Keratinocyte (primary cell): ENCODE measurements around the gene MALL. TPM values are rescaled to one million over a fixed set of nuclear protein-coding genes. Genes with fewer than 3 reads are reported as not detected.
A peak's percentile ranks its signal among the peaks of the same experiment; 100 is the strongest.

Experiments
- DNase-seq: peaks from one replicate; pipeline ENCODE4 v3.0.0-alpha.2; 2011; ENCODE audit warnings: low read depth, missing footprints, low spot score
- FAIRE-seq: peaks from 2 replicates; lab custom pipeline; 2011; peaks lifted over from hg19 to GRCh38; lab: Jason Lieb, UNC
- H2AFZ ChIP-seq: 2 replicates; pipeline ENCODE4 v1.6.0; 2012; ENCODE audit warnings: low read length, control low read depth, inconsistent platforms; ENCODE audit not compliant: control insufficient read depth
- H3K27ac ChIP-seq: 2 replicates; pipeline ENCODE4 v1.5.1; 2011; ENCODE audit warnings: low read length; ENCODE audit not compliant: control insufficient read depth, insufficient read depth
- H3K27me3 ChIP-seq: 3 replicates; pipeline ENCODE4 v1.6.0; 2011; ENCODE audit warnings: low read length; ENCODE audit not compliant: control insufficient read depth, insufficient read depth; ENCODE audit errors: extremely low read depth
- H3K36me3 ChIP-seq, 2 experiments: 2 replicates in 1 of 2; 3 replicates in 1 of 2; pipeline ENCODE4 v1.5.1; 2011; ENCODE audit warnings: low read length in 2 of 2, mild to moderate bottlenecking in 1 of 2; ENCODE audit not compliant: control insufficient read depth in 2 of 2, insufficient read depth in 2 of 2; ENCODE audit errors: extremely low read depth in 1 of 2
- H3K4me1 ChIP-seq: 3 replicates; pipeline ENCODE4 v1.5.1; 2011; ENCODE audit warnings: low read length; ENCODE audit not compliant: control insufficient read depth, insufficient read depth; ENCODE audit errors: extremely low read depth
- H3K4me2 ChIP-seq: 3 replicates; pipeline ENCODE4 v1.6.0; 2011; ENCODE audit warnings: low read depth, low read length; ENCODE audit not compliant: control insufficient read depth, insufficient read depth; ENCODE audit errors: extremely low read depth
- H3K4me3 ChIP-seq, 3 experiments: fragments of 200-600 bp in 1 of 3; sonication (generic) in 1 of 3; 2 replicates in 2 of 3; 3 replicates in 1 of 3; pipeline ENCODE4 v1.5.1; 2011 to 2016; ENCODE audit warnings: low read length in 3 of 3, mild to moderate bottlenecking in 3 of 3, control low read depth in 2 of 3, inconsistent platforms in 1 of 3, low read depth in 1 of 3, mixed read lengths in 1 of 3, mixed run types in 1 of 3, moderate library complexity in 1 of 3; ENCODE audit not compliant: control insufficient read depth in 2 of 3, insufficient read depth in 2 of 3; ENCODE audit errors: extremely low read depth in 1 of 3
- H3K79me2 ChIP-seq: 2 replicates; pipeline ENCODE4 v1.6.0; 2012; ENCODE audit warnings: low read length; ENCODE audit not compliant: control insufficient read depth, insufficient read depth
- H3K9ac ChIP-seq: 3 replicates; pipeline ENCODE4 v1.6.0; 2011; ENCODE audit warnings: low read length; ENCODE audit not compliant: control insufficient read depth, insufficient read depth; ENCODE audit errors: extremely low read depth
- H3K9me1 ChIP-seq: 3 replicates; pipeline ENCODE4 v1.6.0; 2011; ENCODE audit warnings: low read length; ENCODE audit not compliant: control insufficient read depth, insufficient read depth; ENCODE audit errors: extremely low read depth
- H3K9me3 ChIP-seq: 2 replicates; pipeline ENCODE4 v1.5.1; 2012; ENCODE audit warnings: low read depth, low read length; ENCODE audit not compliant: control insufficient read depth
- H4K20me1 ChIP-seq: 3 replicates; pipeline ENCODE4 v1.6.0; 2011; ENCODE audit warnings: low read length; ENCODE audit not compliant: control insufficient read depth, insufficient read depth; ENCODE audit errors: extremely low read depth
- CTCF ChIP-seq, 3 experiments: IDR thresholded peaks in 1 of 3; conservative IDR thresholded peaks in 1 of 3; optimal IDR thresholded peaks in 1 of 3; 2 replicates in 2 of 3; 3 replicates in 1 of 3; pipeline versions ENCODE3 to v1.5.1; 2011; ENCODE audit warnings: low read length in 3 of 3, mild to moderate bottlenecking in 3 of 3, moderate library complexity in 2 of 3, control low read depth in 1 of 3, inconsistent platforms in 1 of 3; ENCODE audit not compliant: insufficient read depth in 2 of 3; ENCODE audit errors: extremely low read depth in 1 of 3
- EZH2 ChIP-seq: IDR thresholded peaks from one replicate; pipeline ENCODE4 v1.6.1; 2012; ENCODE audit warnings: inconsistent platforms, mild to moderate bottlenecking, low read length, moderate library complexity
- dilution Hi-C: fragments of 300-500 bp; cut with MboI; formaldehyde crosslinking; loops from one replicate; pipeline ENCODE4 v1.7.0; 2020; ENCODE audit warnings: low sequenced_read_pairs; ENCODE audit not compliant: extremely low pct_ligation_motif_present
- polyA plus RNA-seq, 5 experiments: library from polyadenylated mRNA; depleted of rRNA in 3 of 5; stranded (reverse) in 3 of 5; stranded (forward) in 1 of 5; unstranded in 1 of 5; fragments of >200 nt; gene quantifications; 1 replicate in 1 of 5; 2 replicates in 3 of 5; 3 replicates in 1 of 5; pipeline versions ENCODE4 v1.2.1 to v1.2.3, GENCODE V29; 2011 to 2012; ENCODE audit warnings: missing spikeins in 2 of 5, low read depth in 1 of 5, low replicate concordance in 1 of 5

The MALL gene
- polyA plus RNA-seq, 1 donor (not counting 4 experiments of a cell fraction or from before 2014, with no cell fraction given), result 29.0 TPM

GRCh38 chr2:110100480-110100879, 15.1 kb downstream of the MALL start:
- Histone ChIP-seq H2AFZ (no peak overlapping the region), H3K4me1 (peaks cover 68% of the 10 kb centered on the region), H3K79me2 (peaks cover 46% of the 10 kb centered on the region), H4K20me1 (no peaks in the 10 kb centered on the region), H3K4me2 (peak overlapping the region; percentile 4), H3K27ac (peak overlapping the region; percentile 99), H3K36me3 (peaks cover 6 to 15% of the 10 kb centered on the region in 2 experiments), H3K9me1 (peaks cover 2% of the 10 kb centered on the region), H3K9me3 (no peaks in the 10 kb centered on the region), H3K27me3 (no peaks in the 10 kb centered on the region), H3K9ac (peak overlapping the region; percentile 35), H3K4me3 (no peak overlapping the region)
- TF ChIP-seq EZH2 (no peak), CTCF (optimal IDR thresholded peaks at IDR 0.05 in 1 of 3, IDR thresholded peaks at IDR 0.05 in 1 of 3, conservative IDR thresholded peaks at IDR 0.05 in 1 of 3; ENCODE audit: extremely low read depth in 1 of 3, insufficient read depth in 2 of 3, low read length in 3 of 3) (no peak)
- DNase-seq, result no peak
- no peak for FAIRE-seq
- dilution Hi-C loops, result no loop called here

- no peak overlapping the region for H2AFZ ChIP-seq
- H4K20me1 ChIP-seq, result no peaks in the 10 kb centered on the region
- TF ChIP-seq EZH2, result no peak
- TF ChIP-seq CTCF (optimal IDR thresholded peaks at IDR 0.05 in 1 of 3, IDR thresholded peaks at IDR 0.05 in 1 of 3, conservative IDR thresholded peaks at IDR 0.05 in 1 of 3; ENCODE audit: extremely low read depth in 1 of 3, insufficient read depth in 2 of 3, low read length in 3 of 3), result no peak
- H3K9me1 ChIP-seq, result peaks cover 2% of the 10 kb centered on the region
- no peak overlapping the region for H3K4me2 ChIP-seq
- dilution Hi-C loops, result no loop called here
- H3K9me3 ChIP-seq, result no peaks in the 10 kb centered on the region
- no peaks in the 10 kb centered on the region for H3K27me3 ChIP-seq
- no peak overlapping the region for H3K4me3 ChIP-seq
- peaks cover 40% of the 10 kb centered on the region for H3K79me2 ChIP-seq
- DNase-seq (no peak), FAIRE-seq (peak; percentile 5)
- peak overlapping the region; percentile 99 for H3K27ac ChIP-seq
- no peak overlapping the region for H3K9ac ChIP-seq
- H3K36me3 ChIP-seq, result peaks cover 6 to 8% of the 10 kb centered on the region in 2 experiments
- H3K4me1 ChIP-seq, result peaks cover 60% of the 10 kb centered on the region
Observed at GRCh38 chr2:110099471-110100225, 16.0 kb downstream of the MALL start.
